Osteoblast (primary cell): ENCODE measurements around the gene EPB41. TPM values are rescaled to one million over a fixed set of nuclear protein-coding genes. Genes with fewer than 3 reads are reported as not detected.
"Not testable (repeated sequence)": the region's sequence is repeated elsewhere in the genome, so short reads cannot be mapped to it uniquely, and the experiment has no call there.

Experiments
- DNase-seq: peaks from one replicate; pipeline ENCODE4 v3.0.0; 2011; ENCODE audit warnings: low spot score, mixed read lengths; ENCODE audit not compliant: insufficient read length; ENCODE audit errors: missing footprints
- H2AFZ ChIP-seq: 2 replicates; pipeline ENCODE4 v1.6.0; 2011; ENCODE audit warnings: mild to moderate bottlenecking, low read length
- H3K27ac ChIP-seq: 2 replicates; pipeline ENCODE4 v1.5.1; 2011; ENCODE audit warnings: mild to moderate bottlenecking, low read depth, low read length, moderate library complexity
- H3K27me3 ChIP-seq: 2 replicates; pipeline ENCODE4 v1.6.0; 2012; ENCODE audit warnings: mild to moderate bottlenecking, control low read depth, inconsistent platforms, low read length, moderate library complexity; ENCODE audit not compliant: insufficient read depth
- H3K36me3 ChIP-seq: 2 replicates; pipeline ENCODE4 v1.5.1; 2011; ENCODE audit warnings: mild to moderate bottlenecking, low read length, control low read depth, moderate library complexity; ENCODE audit not compliant: insufficient read depth
- H3K4me1 ChIP-seq: 2 replicates; pipeline ENCODE4 v1.5.1; 2011; ENCODE audit warnings: mild to moderate bottlenecking, low read length, control low read depth, moderate library complexity; ENCODE audit not compliant: insufficient read depth
- H3K4me2 ChIP-seq: 2 replicates; pipeline ENCODE4 v1.6.0; 2011; ENCODE audit warnings: mild to moderate bottlenecking, low read length; ENCODE audit not compliant: insufficient read depth
- H3K4me3 ChIP-seq: fragments of 200-600 bp; sonication (generic); 3 replicates; pipeline ENCODE4 v1.5.1; 2012; ENCODE audit warnings: mild to moderate bottlenecking, low read length, inconsistent platforms; ENCODE audit not compliant: insufficient read depth
- H3K79me2 ChIP-seq: 2 replicates; pipeline ENCODE4 v1.6.0; 2012; ENCODE audit warnings: mild to moderate bottlenecking, low read length, control low read depth, inconsistent platforms; ENCODE audit not compliant: insufficient read depth
- H3K9me3 ChIP-seq: 2 replicates; pipeline ENCODE4 v1.5.1; 2011; ENCODE audit warnings: low read depth, low read length, control low read depth
- H4K20me1 ChIP-seq: 2 replicates; pipeline ENCODE4 v1.6.0; 2012; ENCODE audit warnings: mild to moderate bottlenecking, low read length, control low read depth; ENCODE audit not compliant: insufficient read depth
- CTCF ChIP-seq: IDR thresholded peaks from 2 replicates; pipeline ENCODE4 v1.5.1; 2011; ENCODE audit warnings: mild to moderate bottlenecking, low read depth, low read length, moderate library complexity; ENCODE audit errors: extremely low read depth
- total RNA-seq: library from RNA; depleted of rRNA; stranded (reverse); fragments of >200 nt; gene quantifications from 2 replicates; pipeline ENCODE4 v1.2.3, GENCODE V29; 2012

Gene EPB41
- total RNA-seq, 1 donor = 20.6 TPM

GRCh38 chr1:29128739-29129138 is 214.4 kb downstream of the EPB41 start:
- Histone ChIP-seq H3K27ac (no peak overlapping the region), H2AFZ (no peak overlapping the region), H3K27me3 (no peaks in the 10 kb centered on the region), H3K4me1 (no peaks in the 10 kb centered on the region), H4K20me1 (no peaks in the 10 kb centered on the region), H3K4me2 (no peak overlapping the region), H3K9me3 (no peaks in the 10 kb centered on the region), H3K79me2 (no peaks in the 10 kb centered on the region), H3K36me3 (no peaks in the 10 kb centered on the region), H3K4me3 (no peak overlapping the region)
- TF ChIP-seq CTCF = no peak
- no peak for DNase-seq

- Histone ChIP-seq H2AFZ (no peak overlapping the region), H3K27ac (no peak overlapping the region), H3K36me3 (no peaks in the 10 kb centered on the region), H3K4me2 (no peak overlapping the region), H3K4me1 (no peaks in the 10 kb centered on the region), H3K27me3 (peaks cover 7% of the 10 kb centered on the region), H3K9me3 (no peaks in the 10 kb centered on the region), H3K79me2 (no peaks in the 10 kb centered on the region), H3K4me3 (no peak overlapping the region), H4K20me1 (no peaks in the 10 kb centered on the region)
- TF ChIP-seq CTCF = no peak
- DNase-seq = no peak
These were observed 215.5 kb downstream of the EPB41 start for GRCh38 chr1:29129916-29130315.

- not testable (repeated sequence) for H3K36me3 ChIP-seq, H3K9me3 ChIP-seq
- peaks cover 16% of the 10 kb centered on the region for H3K27me3 ChIP-seq
These were observed 216.7 kb downstream of the EPB41 start for GRCh38 chr1:29131056-29131455.

GRCh38 chr1:29133861-29134694 is 219.7 kb downstream of the EPB41 start:
- Histone ChIP-seq H2AFZ (no peak overlapping the region), H3K4me2 (no peak overlapping the region), H4K20me1 (no peaks in the 10 kb centered on the region), H3K9me3 (no peaks in the 10 kb centered on the region), H3K4me1 (no peaks in the 10 kb centered on the region), H3K4me3 (no peak overlapping the region), H3K27me3 (peaks cover 21% of the 10 kb centered on the region), H3K79me2 (no peaks in the 10 kb centered on the region), H3K27ac (no peak overlapping the region), H3K36me3 (no peaks in the 10 kb centered on the region)
- DNase-seq = peak; percentile 90
- no peak for TF ChIP-seq CTCF

More at GRCh38 chr1:29131056-29131455, 216.7 kb downstream of the EPB41 start:
- not testable (repeated sequence) for H3K4me1 ChIP-seq, H3K4me3 ChIP-seq, H2AFZ ChIP-seq, H4K20me1 ChIP-seq, H3K27ac ChIP-seq, DNase-seq, H3K79me2 ChIP-seq, H3K4me2 ChIP-seq
